K562 (cell line): ENCODE measurements around the gene PLXNA2. TPM values are rescaled to one million over a fixed set of nuclear protein-coding genes. Genes with fewer than 3 reads are reported as not detected.

ENCODE experiments used
- ATAC-seq: fragments of 200-7000 bp; cut with Tn5 transposase; 3 replicates; pipeline ENCODE4 v1.9.1; 2020; ENCODE audit warnings: moderate library complexity
- BruUV-seq: library from RNA; stranded (reverse); fragments of 400-500 nt; replicated peaks from 2 replicates; lab custom pipeline; 2021; lab: Mats Ljungman, UMichigan
- CTCF ChIA-PET: fragments of 300-600 bp; formaldehyde crosslinking; extraction: SDS; loops from one replicate; lab custom pipeline; 2021; ENCODE audit warnings: low intra/inter-chr PET ratio; lab: Yijun Ruan, JAX
- POLR2A ChIA-PET: fragments of 300-600, 350-650 bp; sonication (Branson Sonifier 250); formaldehyde crosslinking; extraction: SDS; loops from one replicate; lab custom pipeline; 2021; ENCODE audit warnings: antibody characterized with exemption, inconsistent platforms; lab: Yijun Ruan, JAX
- DNase-seq, 4 experiments: peaks; one replicate each; pipeline versions ENCODE4 v3.0.0 to v3.0.0-alpha.2; 2011 to 2018; ENCODE audit warnings: low spot score in 3 of 4, mixed read lengths in 3 of 4; ENCODE audit errors: extremely low read depth in 1 of 4
- FAIRE-seq: peaks from 2 replicates; lab custom pipeline; 2011; peaks lifted over from hg19 to GRCh38; lab: Jason Lieb, UNC
- H2AFZ ChIP-seq: 2 replicates; pipeline ENCODE4 v1.6.0; 2011; ENCODE audit warnings: low read depth, low read length, control low read depth, inconsistent platforms
- H3K27ac ChIP-seq: fragments of 200-600 bp; 3 replicates; pipeline ENCODE4 v1.8.0; 2011; ENCODE audit warnings: low read depth, mild to moderate bottlenecking, control low read depth, inconsistent platforms, low read length, moderate library complexity, mixed read lengths; ENCODE audit errors: extremely low read depth
- H3K27me3 ChIP-seq, 2 experiments: fragments of 300-600 bp in 1 of 2; 2 replicates in 1 of 2; 3 replicates in 1 of 2; pipeline versions ENCODE4 v1.6.0 to v1.8.0; 2011; ENCODE audit warnings: inconsistent platforms in 2 of 2, low read length in 2 of 2, mild to moderate bottlenecking in 1 of 2, mixed read lengths in 1 of 2, moderate library complexity in 1 of 2; ENCODE audit not compliant: control insufficient read depth in 2 of 2, insufficient read depth in 2 of 2
- H3K36me3 ChIP-seq: fragments of 300-600 bp; 3 replicates; pipeline ENCODE4 v1.8.0; 2011; ENCODE audit warnings: mild to moderate bottlenecking, low read length, inconsistent platforms; ENCODE audit not compliant: control insufficient read depth, insufficient read depth
- H3K4me1 ChIP-seq, 2 experiments: fragments of 200-600 bp in 1 of 2; replicated peaks in 1 of 2; 2 replicates in 1 of 2; 3 replicates in 1 of 2; pipeline versions ENCODE4 v1.5.1 to v1.8.0; 2011; ENCODE audit warnings: inconsistent platforms in 2 of 2, low read length in 2 of 2, mild to moderate bottlenecking in 1 of 2, mixed read lengths in 1 of 2, moderate library complexity in 1 of 2; ENCODE audit not compliant: control insufficient read depth in 2 of 2, insufficient read depth in 2 of 2
- H3K4me2 ChIP-seq: 2 replicates; pipeline ENCODE4 v1.6.1; 2011; ENCODE audit warnings: low read length, control low read depth, inconsistent platforms, mixed read lengths; ENCODE audit not compliant: insufficient read depth
- H3K4me3 ChIP-seq: fragments of 200-600 bp; sonication (generic), shearing (Covaris generic); 2 replicates; pipeline ENCODE4 v1.5.1; 2016; ENCODE audit warnings: control low read depth, inconsistent platforms
- H3K79me2 ChIP-seq: fragments of 200-600 bp; 3 replicates; pipeline ENCODE4 v1.8.0; 2011; ENCODE audit warnings: low read length, inconsistent platforms; ENCODE audit not compliant: control insufficient read depth, insufficient read depth
- H3K9ac ChIP-seq, 2 experiments: 2 replicates each; pipeline versions ENCODE4 v1.6.0 to v1.6.1; 2011; ENCODE audit warnings: low read depth in 2 of 2, low read length in 2 of 2, control low read depth in 1 of 2, inconsistent platforms in 1 of 2, mild to moderate bottlenecking in 1 of 2, mixed read lengths in 1 of 2; ENCODE audit not compliant: insufficient read depth in 1 of 2
- H3K9me1 ChIP-seq: one replicate; pipeline ENCODE4 v1.6.0; 2011; ENCODE audit warnings: inconsistent platforms, mild to moderate bottlenecking, low read length, moderate library complexity; ENCODE audit not compliant: control insufficient read depth, insufficient read depth
- H3K9me3 ChIP-seq: replicated peaks from 2 replicates; pipeline ENCODE4 v1.5.1; 2011; ENCODE audit warnings: low read depth, low read length, inconsistent platforms; ENCODE audit not compliant: control insufficient read depth, insufficient read depth
- H4K20me1 ChIP-seq: replicated peaks from 2 replicates; pipeline ENCODE4 v1.6.1; 2011; ENCODE audit warnings: low read length, inconsistent platforms, mixed read lengths; ENCODE audit not compliant: control insufficient read depth, insufficient read depth
- CTCF ChIP-seq, 3 experiments: IDR thresholded peaks in 2 of 3; conservative IDR thresholded peaks in 1 of 3; 2 replicates each; pipeline ENCODE4 v1.5.1; 2011 to 2012; ENCODE audit warnings: low read length in 3 of 3, mild to moderate bottlenecking in 3 of 3, control low read depth in 2 of 3, improper control_type of control experiment in 1 of 3, inconsistent platforms in 1 of 3, low read depth in 1 of 3, mixed read lengths in 1 of 3, moderate library complexity in 1 of 3; ENCODE audit not compliant: insufficient read depth in 2 of 3
- ESRRA ChIP-seq: fragments of 450-650 bp; IDR thresholded peaks from 2 replicates; pipeline ENCODE4 v1.6.1; 2014; ENCODE audit warnings: low read depth, mild to moderate bottlenecking, moderate library complexity, borderline replicate concordance
- HMG20B ChIP-seq: fragments of 250-450 bp; sonication (Bioruptor Pico); IDR thresholded peaks from 2 replicates; pipeline ENCODE4 v1.5.0; 2021; ENCODE audit warnings: mild to moderate bottlenecking
- HOMEZ ChIP-seq: fragments of 250-450 bp; sonication (Bioruptor Pico); IDR thresholded peaks from 2 replicates; pipeline ENCODE4 v1.4.0; 2020; ENCODE audit warnings: mild to moderate bottlenecking, moderate library complexity
- IRF2 ChIP-seq: sonication (generic); formaldehyde crosslinking; IDR thresholded peaks from 2 replicates; pipeline ENCODE4 v1.8.1; 2022; ENCODE audit warnings: mild to moderate bottlenecking, missing genetic modification reagents
- MXD1 ChIP-seq: fragments of 250-450 bp; sonication (Bioruptor Pico); IDR thresholded peaks from 2 replicates; pipeline ENCODE4 v1.8.0; 2021; ENCODE audit warnings: borderline replicate concordance, mild to moderate bottlenecking, moderate library complexity; ENCODE audit not compliant: poor library complexity, severe bottlenecking
- MXI1 ChIP-seq: IDR thresholded peaks from 2 replicates; pipeline ENCODE4 v1.6.1; 2011; ENCODE audit warnings: low read depth, mild to moderate bottlenecking, improper control_type of control experiment, low read length
- MYC ChIP-seq, 2 experiments: fragments of 250-450 bp in 1 of 2; sonication (Bioruptor Pico) in 1 of 2; IDR thresholded peaks; 2 replicates each; pipeline versions ENCODE4 v1.5.1 to v1.6.1; 2012 to 2021; ENCODE audit warnings: low read depth in 2 of 2, borderline replicate concordance in 1 of 2, improper control_type of control experiment in 1 of 2, low read length in 1 of 2, mild to moderate bottlenecking in 1 of 2, moderate library complexity in 1 of 2
- PHF20 ChIP-seq: fragments of 450-650 bp; IDR thresholded peaks from 2 replicates; pipeline ENCODE4 v1.6.1; 2018; ENCODE audit not compliant: partially characterized antibody
- POLR2AphosphoS2 ChIP-seq: IDR thresholded peaks from 2 replicates; pipeline ENCODE4 v1.6.1; 2012; ENCODE audit warnings: low read length, improper control_type of control experiment
- SMARCA4 ChIP-seq: fragments of 450-650 bp; IDR thresholded peaks from 2 replicates; pipeline ENCODE4 v1.6.1; 2016
- ZNF239 ChIP-seq: fragments of 250-450 bp; sonication (Bioruptor Pico); IDR thresholded peaks from 2 replicates; pipeline ENCODE4 v1.4.0; 2020; ENCODE audit warnings: mild to moderate bottlenecking
- WGBS: fragments of 100-300 bp; shearing (Covaris generic); methylation state at CpG from one replicate; pipeline ENCODE4 v1.1.6; 2016; ENCODE audit warnings: low coverage, mixed read lengths; ENCODE audit not compliant: insufficient coverage; ENCODE audit errors: missing lambda C conversion rate; 5-methylcytosine and 5-hydroxymethylcytosine counted together
- in situ Hi-C: fragments of 300-500 bp; cut with MboI; formaldehyde crosslinking; loops from 4 replicates; pipeline ENCODE4 v1.15.0; 2018; ENCODE audit warnings: inconsistent platforms, mixed read lengths
- intact Hi-C: fragments of 100-400 bp; cut with micrococcal nuclease; formaldehyde crosslinking; loops from 2 replicates; pipeline ENCODE4 v1.14.2; 2022
- polyA plus RNA-seq, 8 experiments: library from polyadenylated mRNA; depleted of rRNA in 4 of 8; stranded (reverse) in 5 of 8; unstranded in 3 of 8; fragments of >200 nt; fragmentation: Nextera tagmentation in 2 of 8; fragmentation: Illumina TruSeq in 1 of 8; extraction: Ambion mirVana in 2 of 8; extraction: Trizol in 1 of 8; gene quantifications; 2 replicates each; pipeline versions ENCODE4 v1.2.1 to v1.2.3, GENCODE V29; 2011 to 2014; ENCODE audit warnings: inconsistent platforms in 1 of 8, missing spikeins in 1 of 8
- total RNA-seq, 7 experiments: library from RNA; depleted of rRNA in 6 of 7; stranded (reverse); fragments of >200 nt in 6 of 7; fragmentation: Illumina TruSeq in 2 of 7; extraction: Trizol in 2 of 7; gene quantifications; 2 replicates each; pipeline versions ENCODE4 v1.2.1 to v1.2.3, GENCODE V29; 2011 to 2021; ENCODE audit warnings: low replicate concordance in 1 of 7
- TF ChIP-seq, protein P1 (sequence below): fragments of 200-800 bp; sonication (Bioruptor generic); IDR thresholded peaks from 2 replicates; pipeline ENCODE4 v1.6.1; 2017; ENCODE audit warnings: missing genetic modification characterization, missing compliant biosample characterization
- TF ChIP-seq, protein P2 (sequence below): fragments of 250-450 bp; sonication (Bioruptor Pico); IDR thresholded peaks from 2 replicates; pipeline ENCODE4 v1.5.0; 2020; ENCODE audit warnings: mild to moderate bottlenecking, borderline replicate concordance

The PLXNA2 gene
- total and polyA plus RNA-seq, 9 of the 15 experiments (the other 6 are each of a cell fraction or from before 2014, with no cell fraction given) = 0.01 to 1.3 (median 0.32) TPM

DNA sequence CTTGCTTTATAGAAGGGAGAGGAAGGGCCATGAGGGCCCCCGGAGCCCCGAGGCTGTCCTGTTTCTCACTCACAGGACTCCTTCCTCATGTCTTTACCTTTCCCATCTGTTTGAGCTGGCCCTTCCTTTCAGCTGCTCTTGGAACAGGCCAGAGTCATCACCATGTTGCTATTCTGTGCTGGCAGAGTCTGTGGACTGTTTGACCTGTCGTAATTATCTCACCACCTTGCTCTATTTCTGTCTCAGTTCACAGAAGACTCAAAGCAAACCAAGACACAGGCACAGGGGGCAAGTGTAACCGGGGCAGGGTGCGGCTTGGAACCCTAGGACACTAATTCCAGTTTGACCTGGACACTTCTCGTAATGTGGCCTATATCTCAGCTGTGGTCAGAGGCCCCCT is 228.9 kb downstream of the PLXNA2 start:
- BruUV-seq = no TSS peak
- Histone ChIP-seq H3K9me3 (no peaks in the 10 kb centered on the region), H3K9ac (no peak overlapping the region), H3K79me2 (no peaks in the 10 kb centered on the region), H2AFZ (no peak overlapping the region), H3K4me3 (no peak overlapping the region), H3K27ac (no peak overlapping the region), H3K27me3 (peaks cover 7 to 32% of the 10 kb centered on the region in 2 experiments; a peak in 4 of 5 replicates), H3K4me2 (no peak overlapping the region), H3K9me1 (no peaks in the 10 kb centered on the region), H3K4me1 (peaks cover 0 to 5% of the 10 kb centered on the region in 2 experiments; a peak in 1 of 5 replicates), H3K36me3 (no peaks in the 10 kb centered on the region), H4K20me1 (0 out of 2 replicates have a peak, but pooled peaks cover 3% of the 10 kb centered on the region)
- in situ Hi-C loops = loop anchor here (25.0 kb wide), 1 partner anchor 1197 kb away; no protein-coding TSS in a partner anchor
- ChIA-PET POLR2A (interaction anchor here (0.6 kb wide), 1 partner anchor 1231 kb away, joined by 3 read pairs; no protein-coding TSS in a partner anchor), CTCF (no interaction called here)
- DNase-seq = no peak
- no peak; the same call in 2 of the 3 replicates for ATAC-seq
- no peak for FAIRE-seq
- intact Hi-C loops = no loop called here
- 3% methylated on average over 6 of the region's 6 CpGs for WGBS
- TF ChIP-seq, protein P1, sequence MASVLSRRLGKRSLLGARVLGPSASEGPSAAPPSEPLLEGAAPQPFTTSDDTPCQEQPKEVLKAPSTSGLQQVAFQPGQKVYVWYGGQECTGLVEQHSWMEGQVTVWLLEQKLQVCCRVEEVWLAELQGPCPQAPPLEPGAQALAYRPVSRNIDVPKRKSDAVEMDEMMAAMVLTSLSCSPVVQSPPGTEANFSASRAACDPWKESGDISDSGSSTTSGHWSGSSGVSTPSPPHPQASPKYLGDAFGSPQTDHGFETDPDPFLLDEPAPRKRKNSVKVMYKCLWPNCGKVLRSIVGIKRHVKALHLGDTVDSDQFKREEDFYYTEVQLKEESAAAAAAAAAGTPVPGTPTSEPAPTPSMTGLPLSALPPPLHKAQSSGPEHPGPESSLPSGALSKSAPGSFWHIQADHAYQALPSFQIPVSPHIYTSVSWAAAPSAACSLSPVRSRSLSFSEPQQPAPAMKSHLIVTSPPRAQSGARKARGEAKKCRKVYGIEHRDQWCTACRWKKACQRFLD = no peak
- TF ChIP-seq MYC (IDR thresholded peaks at IDR 0.05; ENCODE audit: low read depth, low read length) = no peak
- no peak for TF ChIP-seq MYC (CRISPR knock-in tag; IDR thresholded peaks at IDR 0.05; ENCODE audit: borderline replicate concordance, low read depth)
- TF ChIP-seq SMARCA4 = no peak
- TF ChIP-seq PHF20 = no peak
- TF ChIP-seq ESRRA = no peak
- TF ChIP-seq, protein P2, sequence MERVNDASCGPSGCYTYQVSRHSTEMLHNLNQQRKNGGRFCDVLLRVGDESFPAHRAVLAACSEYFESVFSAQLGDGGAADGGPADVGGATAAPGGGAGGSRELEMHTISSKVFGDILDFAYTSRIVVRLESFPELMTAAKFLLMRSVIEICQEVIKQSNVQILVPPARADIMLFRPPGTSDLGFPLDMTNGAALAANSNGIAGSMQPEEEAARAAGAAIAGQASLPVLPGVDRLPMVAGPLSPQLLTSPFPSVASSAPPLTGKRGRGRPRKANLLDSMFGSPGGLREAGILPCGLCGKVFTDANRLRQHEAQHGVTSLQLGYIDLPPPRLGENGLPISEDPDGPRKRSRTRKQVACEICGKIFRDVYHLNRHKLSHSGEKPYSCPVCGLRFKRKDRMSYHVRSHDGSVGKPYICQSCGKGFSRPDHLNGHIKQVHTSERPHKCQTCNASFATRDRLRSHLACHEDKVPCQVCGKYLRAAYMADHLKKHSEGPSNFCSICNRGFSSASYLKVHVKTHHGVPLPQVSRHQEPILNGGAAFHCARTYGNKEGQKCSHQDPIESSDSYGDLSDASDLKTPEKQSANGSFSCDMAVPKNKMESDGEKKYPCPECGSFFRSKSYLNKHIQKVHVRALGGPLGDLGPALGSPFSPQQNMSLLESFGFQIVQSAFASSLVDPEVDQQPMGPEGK (CRISPR knock-in tag) = no peak
- TF ChIP-seq MXD1 (CRISPR knock-in tag) = no peak
- TF ChIP-seq CTCF (IDR thresholded peaks at IDR 0.05 in 2 of 3, conservative IDR thresholded peaks at IDR 0.05 in 1 of 3; ENCODE audit: insufficient read depth in 2 of 3, low read depth in 1 of 3, low read length in 3 of 3) = no peak
- no peak for TF ChIP-seq POLR2AphosphoS2
- TF ChIP-seq ZNF239 (CRISPR knock-in tag) = no peak
- TF ChIP-seq HOMEZ (CRISPR knock-in tag) = no peak
- no peak for TF ChIP-seq IRF2 (CRISPR knock-in tag)
- TF ChIP-seq HMG20B (CRISPR knock-in tag) = no peak
- TF ChIP-seq MXI1 = no peak
